Activated CD4-positive, alpha-beta T cell treated with anti-CD3 and anti-CD28 coated beads, Interleukin-2, amount 50 U/mL, for 16 hours (primary cell): Measurements from ENCODE around the gene ADAR.

Source experiments
- DNase-seq: peaks from one replicate; pipeline ENCODE4 v3.0.0-alpha.2; 2020

The ADAR gene

DNA sequence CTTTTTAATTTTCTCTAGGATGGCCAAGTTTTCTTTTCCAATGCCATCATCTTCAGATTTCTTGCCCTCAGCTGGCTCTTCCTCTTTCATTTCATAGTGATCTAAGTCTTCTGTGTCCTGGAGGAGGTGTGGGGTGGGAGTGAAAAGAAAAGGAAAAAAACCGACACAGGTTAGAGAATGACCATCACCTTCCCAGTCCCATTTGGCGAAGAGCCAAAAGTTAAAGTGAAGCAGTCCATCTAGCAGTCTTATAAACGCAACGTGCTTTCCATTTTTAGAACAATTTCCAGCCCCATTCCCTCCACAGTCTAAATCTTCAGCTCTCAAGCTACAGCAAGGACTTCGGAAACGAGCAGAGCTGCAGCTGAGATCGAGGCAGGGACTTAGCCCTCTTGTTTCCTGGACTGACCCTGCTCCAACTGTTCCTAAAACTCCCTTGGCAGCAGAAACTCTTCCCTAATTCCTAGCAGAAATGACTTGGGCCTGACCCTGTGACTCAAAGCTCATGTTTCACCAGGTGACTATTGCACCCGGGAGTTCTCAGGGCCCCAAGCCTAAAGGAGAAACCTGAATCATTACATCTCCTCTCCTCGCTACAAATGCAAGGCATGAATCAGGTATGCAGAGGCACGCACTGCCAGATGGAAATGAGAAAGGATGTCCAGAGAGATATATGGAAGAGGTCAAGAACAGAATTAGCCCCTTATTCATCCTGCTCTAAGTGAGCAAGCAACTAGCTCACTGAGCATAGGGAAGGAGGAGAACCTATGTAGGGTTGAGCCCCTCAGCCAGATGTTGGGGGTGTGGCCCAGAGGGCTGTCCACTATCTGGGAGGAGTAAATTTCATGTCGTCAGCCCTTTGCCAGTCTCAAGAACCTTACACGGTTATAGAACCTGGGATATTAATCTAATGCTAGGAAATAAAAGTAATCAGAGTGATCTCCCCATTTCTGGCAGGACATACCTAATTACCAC is 54.6 kb downstream of the ADAR start:
- no peak for DNase-seq

DNA sequence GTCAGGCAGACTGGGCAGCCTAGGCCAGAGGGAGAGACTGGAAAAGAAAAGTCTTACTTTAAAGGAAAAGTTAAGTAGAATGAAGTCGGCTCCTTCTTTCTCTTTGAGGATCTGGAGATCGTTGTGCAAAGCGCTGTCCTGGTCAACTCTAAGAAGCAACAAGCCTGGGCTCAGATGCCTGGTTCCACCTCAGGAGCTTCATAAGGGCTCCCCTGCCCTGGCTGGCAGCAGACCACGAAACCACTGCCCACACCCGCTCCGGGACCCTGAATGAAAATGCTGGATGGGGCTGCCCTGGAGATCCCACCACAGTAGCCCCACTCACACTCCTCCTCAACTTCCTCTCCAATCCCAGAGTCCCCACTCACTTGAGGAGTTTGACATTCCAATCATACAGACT is 56.0 kb downstream of the ADAR start:
- no peak for DNase-seq

DNA sequence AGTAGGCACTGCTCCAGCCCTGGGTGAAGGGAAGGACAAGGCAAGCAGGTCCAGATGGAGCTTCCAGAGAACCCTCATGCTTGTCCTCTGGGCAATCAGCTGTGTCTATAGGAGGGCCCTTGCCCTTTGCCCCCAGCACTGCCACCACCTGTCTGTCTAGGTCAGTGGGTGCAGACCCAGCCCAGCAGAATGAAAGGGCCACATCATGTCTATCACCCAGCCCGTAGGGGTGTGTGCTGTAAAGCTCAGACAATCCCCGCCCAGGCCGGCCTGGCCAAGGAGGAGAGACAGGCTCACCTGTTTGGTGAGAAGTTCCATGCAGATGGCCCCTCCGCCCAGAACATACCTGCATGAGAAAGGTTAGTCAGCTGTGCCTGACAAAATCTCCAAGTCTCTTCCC is 56.5 kb downstream of the ADAR start:
- DNase-seq = no peak

DNA sequence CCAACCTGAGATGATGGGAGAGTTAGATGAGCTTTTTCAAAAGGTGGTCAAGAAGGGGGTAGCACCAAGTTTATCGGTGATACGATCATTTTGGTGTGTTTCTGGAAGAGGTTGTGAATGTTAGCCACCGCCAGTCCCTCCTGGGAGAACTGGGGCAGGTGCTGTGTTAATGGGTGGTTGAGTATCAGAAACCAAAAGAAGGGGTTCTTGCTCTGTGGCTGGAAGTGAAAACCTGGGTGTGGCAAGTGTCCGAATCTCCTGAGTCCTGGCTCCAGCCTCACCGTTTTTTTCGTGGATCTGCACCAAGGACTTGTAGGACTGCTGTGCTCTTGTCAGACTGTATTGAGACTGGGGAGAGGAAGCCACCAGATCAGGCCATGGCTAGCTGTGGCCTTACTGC is 57.3 kb downstream of the ADAR start:
- no peak for DNase-seq

DNA sequence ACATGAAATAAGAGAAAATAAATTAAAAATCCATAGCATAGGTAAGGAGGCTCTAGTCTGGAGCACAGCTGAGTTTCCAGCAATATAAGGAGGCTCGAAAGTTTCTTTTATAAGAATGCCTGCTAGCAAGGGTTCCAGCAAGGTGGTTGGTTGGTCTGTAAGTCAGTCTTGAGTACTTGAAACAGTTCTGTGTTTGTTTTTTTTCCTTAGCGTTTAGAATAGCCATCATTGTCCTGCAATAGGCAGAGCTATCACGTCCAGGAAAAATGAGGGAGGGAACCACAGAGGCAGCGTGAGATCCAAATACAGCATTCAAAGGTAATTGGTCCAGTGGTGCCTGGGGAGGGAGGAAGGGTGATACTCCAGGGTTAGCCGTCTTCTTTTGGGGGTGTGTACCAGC is 57.9 kb downstream of the ADAR start:
- DNase-seq = no peak

DNA sequence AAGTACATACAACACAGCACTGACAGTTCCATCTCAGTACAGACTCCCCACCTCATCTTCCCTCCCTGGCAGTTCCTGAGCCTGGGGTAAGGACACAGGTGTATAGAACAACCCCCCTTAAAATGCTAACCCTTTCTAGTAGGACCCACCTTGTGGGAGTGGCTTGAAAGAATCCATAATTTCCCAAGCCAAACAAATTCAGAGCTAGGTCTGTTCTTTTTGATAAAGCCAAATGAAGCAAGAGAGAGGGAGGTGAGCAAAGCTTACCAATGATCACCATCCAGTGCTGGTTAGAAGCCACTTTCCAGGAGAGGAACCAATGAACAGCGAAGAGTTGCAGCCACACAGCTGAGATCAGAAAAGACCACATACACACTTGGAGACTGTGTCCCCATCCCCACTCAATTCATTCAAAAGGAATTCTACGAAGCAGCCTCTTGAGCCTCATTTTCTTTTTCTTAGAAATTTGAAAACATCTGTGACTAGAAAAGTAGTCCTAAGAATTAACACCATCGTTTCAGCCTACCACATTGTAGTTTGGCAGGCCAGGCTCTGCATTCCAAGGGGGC is 58.7 kb downstream of the ADAR start:
- no peak for DNase-seq

DNA sequence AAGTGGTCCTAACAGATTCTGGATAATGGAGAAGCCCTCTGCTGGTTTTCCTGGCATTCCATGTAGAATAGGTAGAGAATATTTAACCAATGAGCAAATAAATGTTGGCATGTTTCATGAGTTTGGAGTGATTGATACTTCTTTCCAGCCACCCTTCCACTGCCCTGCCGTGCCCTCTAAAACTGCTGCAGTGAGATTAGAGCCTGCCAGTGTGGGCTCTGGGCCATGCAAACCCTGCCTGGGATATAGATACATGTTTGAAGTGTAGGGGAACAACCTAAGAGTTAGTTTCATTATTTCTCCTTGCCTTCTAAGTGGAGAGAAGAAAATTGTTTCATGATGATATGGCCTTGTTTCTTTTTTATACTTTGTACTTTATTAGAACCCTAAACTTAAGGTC is 60.0 kb downstream of the ADAR start:
- no peak for DNase-seq

DNA sequence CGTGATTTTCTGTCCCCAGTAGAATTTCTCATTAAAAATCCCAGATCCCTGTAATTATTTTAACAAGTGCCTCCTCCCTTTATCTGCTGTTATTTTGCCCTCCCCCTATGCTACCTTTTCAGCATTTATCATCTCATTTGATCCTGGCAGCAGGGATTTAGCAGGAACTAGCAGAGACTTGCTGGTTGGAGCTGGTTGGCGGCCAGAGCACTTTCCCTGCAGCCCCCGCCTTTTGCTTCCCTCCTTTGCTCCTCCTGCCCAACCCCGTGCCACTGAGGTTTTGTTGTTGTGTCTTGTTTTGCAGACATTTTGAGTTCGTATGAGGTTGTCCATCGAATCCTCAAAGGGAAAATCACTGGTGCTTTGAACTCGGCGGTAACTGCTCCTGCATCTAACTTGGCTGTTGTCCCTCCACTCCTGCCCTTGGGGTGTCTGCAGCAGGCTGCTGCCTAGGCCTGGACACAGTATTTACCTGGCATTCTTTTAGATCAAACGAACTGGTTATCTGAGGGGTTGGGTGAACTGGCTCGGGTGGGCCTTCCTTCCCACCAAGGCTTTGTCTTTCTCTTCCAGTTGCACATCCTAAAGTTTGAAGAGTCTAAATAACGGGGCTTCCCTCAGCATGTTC is 60.8 kb downstream of the ADAR start:
- no peak for DNase-seq

DNA sequence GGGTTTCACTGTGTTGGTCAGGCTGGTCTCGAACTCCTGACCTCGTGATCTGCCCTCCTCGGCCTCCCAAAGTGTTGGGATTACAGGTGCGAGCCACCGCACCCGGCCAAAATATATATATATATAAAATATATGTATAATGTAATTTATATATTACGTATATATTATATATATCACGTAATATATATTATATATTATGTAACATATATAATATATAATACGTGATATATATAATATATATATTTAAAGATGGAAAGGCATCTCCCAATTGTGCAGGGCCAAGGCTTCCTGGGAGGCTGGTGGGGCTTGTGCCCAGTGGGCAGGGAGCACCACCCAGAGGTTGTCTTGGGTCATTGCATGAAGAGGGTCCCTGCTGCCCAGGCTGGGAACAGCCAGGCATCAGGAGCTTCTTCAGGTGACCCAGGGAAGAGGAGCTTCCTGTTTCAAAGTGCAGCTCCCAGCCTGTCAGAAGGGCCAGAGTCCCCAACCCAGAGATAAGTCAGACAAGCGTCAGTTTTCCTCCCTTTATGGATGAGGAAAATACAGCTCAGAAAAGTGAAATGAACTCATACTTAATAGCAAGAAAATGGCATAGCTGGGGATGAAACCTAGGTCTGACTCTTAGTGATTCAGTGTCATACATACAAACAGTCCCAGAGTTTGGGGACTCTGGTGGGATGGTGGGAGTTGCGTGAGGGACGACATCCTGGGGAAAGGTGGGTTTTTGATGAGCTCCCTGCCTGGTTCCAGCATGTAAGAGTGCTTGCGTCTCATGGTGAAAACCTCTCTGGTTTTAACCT is 61.5 kb downstream of the ADAR start:
- DNase-seq = peak; percentile 59

DNA sequence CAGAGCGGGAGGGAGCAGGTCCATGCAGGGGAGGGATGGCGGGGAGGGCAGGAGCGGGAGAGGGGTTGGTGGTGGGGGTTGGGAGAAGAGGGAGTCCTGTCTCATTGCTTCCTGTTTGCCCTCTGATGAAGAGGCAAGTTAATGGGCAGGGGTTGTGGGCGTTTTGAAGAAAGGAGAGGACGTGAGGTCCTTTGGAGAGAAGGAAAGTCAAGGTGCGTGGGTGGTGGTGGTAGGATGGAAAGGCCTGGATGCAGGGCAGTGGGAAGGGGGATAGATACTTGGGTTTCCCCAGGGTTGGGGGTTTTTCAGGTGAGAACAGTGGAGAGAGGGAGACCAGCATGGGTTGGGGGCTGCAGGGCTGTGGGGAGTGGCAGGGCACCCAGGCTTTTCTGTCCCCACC is 66.8 kb downstream of the ADAR start:
- DNase-seq = no peak

DNA sequence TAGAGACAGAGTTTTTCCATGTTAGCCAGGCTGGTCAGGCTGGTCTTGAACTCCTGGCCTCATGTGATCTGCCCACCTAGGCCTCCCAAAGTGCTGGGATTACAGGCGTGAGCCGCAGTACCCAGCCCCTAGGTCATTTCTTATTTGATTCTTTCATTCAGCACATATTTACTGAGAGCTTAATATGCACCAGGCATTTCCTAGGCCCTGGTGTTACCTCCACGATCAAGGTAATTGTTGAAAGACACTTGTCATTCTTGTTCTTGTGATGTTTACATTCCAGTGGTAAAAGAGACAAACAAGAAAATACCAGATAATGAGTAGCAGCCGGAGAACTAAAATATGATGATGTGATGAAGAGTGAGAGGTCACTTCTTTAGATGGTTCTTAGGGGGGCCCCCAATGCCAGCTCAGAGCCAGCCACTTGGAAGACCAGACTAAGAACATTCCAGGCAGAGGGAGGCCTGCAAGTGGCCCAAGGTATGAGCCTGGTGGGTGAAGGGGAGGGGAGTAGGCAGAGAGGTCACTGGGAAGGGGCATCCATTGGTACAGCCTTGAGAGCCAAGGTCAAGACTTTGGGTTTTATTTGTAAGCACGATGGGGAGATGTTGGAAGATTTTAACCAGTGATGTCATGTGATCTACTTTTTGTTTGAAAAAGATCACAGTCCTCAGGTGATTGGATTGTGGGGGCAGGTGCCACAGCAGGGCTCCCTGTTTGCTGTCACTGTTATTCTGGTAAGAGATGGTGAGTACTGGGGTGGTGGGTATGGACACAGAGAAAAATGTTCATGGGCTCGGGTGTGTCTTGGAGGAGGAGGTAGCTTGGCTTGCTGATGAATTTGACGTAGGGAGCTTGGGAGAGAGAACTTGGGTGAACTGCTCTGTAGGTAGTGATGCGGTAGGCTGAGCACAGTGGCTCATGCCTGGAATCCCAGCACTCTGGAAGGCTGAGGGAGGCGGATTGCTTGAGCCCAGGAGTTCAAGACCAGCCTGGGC is 68.2 kb downstream of the ADAR start:
- DNase-seq = no peak

DNA sequence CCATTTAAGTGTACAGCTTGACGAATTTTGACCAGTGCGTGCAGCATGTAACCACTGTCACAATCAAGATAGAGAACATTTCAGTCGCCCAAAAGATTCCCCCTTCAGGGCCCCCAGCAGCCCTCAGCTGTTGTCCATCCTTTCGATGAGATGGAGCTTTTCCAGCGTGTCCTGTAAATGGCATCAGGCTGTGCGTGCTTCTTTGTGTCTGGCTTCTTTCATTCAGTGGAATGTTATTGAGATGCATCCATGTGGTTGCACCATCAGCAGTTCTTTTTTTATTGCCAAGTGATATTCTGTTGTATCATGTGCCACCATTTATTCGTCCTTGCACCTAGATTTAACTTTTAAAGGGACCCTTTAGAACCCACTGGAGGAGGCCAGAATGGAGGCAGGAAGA is 71.4 kb downstream of the ADAR start:
- DNase-seq = no peak

DNA sequence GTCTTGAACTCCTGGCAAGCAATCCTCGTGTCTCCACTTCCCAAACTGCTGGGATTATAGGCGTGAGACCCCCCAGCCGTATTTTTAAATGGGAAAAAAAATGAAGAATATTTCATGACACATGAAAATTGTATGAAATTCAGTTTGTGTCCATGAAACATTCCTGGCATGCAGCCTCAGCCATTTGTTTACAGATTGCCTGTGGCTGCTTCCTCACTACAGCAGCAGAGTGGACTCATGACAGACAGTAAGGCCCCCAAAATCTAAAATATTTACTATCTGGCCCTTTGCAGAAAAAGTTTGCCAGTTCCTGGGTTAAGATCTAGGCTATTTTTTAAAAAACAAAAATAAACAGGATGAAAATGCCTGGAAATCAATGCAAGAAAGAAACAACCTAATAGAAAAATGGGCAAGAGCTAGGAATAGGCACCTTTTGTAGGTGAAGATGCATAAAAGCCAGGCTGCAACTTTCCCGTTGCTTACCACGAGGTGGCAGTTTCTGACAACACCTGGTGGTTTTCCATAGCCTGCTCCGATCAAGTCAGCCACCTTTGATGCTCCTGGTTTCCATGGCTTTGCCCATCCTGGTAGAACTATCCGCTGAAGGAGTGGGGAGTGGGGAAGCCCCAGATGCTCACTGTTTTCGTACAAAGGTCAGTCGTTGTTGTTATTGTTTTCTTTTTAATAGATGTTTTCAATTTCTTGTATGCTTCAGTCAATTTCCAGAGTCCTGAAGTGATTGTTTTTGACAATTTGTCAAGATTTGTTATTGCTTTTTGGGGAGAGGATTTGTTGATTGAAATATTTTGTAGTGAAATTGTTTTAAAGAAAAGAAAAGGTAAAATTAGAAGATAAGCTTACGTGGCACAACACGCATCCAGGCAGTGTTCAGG is 73.8 kb downstream of the ADAR start:
- no peak for DNase-seq
